Urinary bladder (tissue), 4 donors: ENCODE results near the gene CPT1C. TPM values are rescaled to one million over a fixed set of nuclear protein-coding genes. Genes with fewer than 3 reads are reported as not detected.

ENCODE experiments used
- DNase-seq: peaks from one replicate; pipeline ENCODE4 v3.0.0-alpha.2; 2015; ENCODE audit errors: extremely low spot score
- H3K27ac ChIP-seq: one replicate; pipeline ENCODE4 v1.5.1; 2013; ENCODE audit warnings: low read depth, mild to moderate bottlenecking, moderate library complexity
- H3K36me3 ChIP-seq: one replicate; pipeline ENCODE4 v1.6.1; 2013; ENCODE audit warnings: mild to moderate bottlenecking, moderate library complexity; ENCODE audit not compliant: insufficient read depth
- H3K4me1 ChIP-seq: one replicate; pipeline ENCODE4 v1.6.1; 2013; ENCODE audit warnings: mild to moderate bottlenecking, moderate library complexity; ENCODE audit not compliant: insufficient read depth
- H3K4me3 ChIP-seq: one replicate; pipeline ENCODE4 v1.5.1; 2013; ENCODE audit warnings: low read depth, low read length
- WGBS: extraction: QIAGEN DNeasy Blood & Tissue Kit; methylation state at CpG from one replicate; pipeline ENCODE4 v1.1.7; 2013; 5-methylcytosine and 5-hydroxymethylcytosine counted together
- polyA plus RNA-seq: library from polyadenylated mRNA; stranded (reverse); fragments of 200-250 nt; gene quantifications from one replicate; pipeline ENCODE4 v1.2.3, GENCODE V29; 2013
- total RNA-seq: library from RNA; depleted of rRNA; stranded (reverse); fragments of >200 nt; gene quantifications from one replicate; pipeline ENCODE4 v1.2.3, GENCODE V29; 2014
- donor health status: healthy with polysubstance abuse.
- donor health status: healthy.

The CPT1C gene
- total RNA-seq (11.8 TPM), polyA plus RNA-seq (7.3 TPM)

GRCh38 chr19:49690656-49691242, at the start of gene CPT1C:
Gene CPT1C, plus strand, starts transcription at chr19:49691116. Its CDS starts 1,137 bp downstream, at chr19:49692253.
- peak; percentile 73 for DNase-seq
- H3K27ac ChIP-seq: peak within 1 kb of the TSS; percentile 26
- no peaks in the 10 kb centered on the region for H3K4me1 ChIP-seq
- whole genome bisulfite sequencing: 1% methylated on average over 38 of the region's 38 CpGs
- peak within 1 kb of the TSS; percentile 30 for H3K4me3 ChIP-seq
- H3K36me3 ChIP-seq: no peaks in the 10 kb centered on the region

DNA sequence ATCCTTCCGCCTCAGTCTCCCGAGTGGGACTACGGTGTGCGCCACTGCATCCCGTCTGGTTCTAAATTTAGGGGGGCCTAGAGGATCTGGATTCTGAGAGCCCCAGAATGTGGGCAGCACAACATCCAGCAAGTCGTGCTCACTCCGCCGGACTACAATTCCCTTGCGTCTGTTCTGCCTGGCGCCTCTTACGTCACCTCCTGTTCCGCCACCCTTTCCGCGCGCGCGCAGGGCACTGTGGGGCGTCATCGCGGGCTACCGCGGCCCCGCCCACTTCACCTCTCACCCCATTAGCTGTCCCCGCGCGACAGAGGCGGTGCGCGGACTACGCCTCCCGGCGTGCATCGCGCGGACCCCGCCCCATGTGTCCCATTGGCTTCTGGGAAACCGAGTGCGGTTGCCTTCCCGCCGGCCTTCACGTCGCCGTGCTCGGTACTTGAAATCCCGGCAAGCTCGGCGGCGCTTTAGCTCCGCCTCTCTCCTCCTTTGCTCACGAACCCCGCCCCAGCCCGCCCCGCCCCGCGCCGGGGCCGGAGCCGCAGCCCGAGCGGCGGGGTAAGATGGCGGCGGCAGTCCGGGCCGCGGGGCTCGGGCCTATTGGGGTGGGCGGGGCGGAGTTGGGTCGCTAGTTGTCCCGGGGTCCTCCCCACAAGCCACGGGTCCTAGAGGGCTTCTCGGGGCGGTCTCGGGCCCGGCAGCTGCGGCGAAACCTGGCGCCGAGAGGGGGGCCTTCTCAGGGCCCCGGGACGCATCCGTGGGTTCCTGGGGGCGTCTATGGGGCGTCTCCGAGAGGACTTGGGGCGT, 49.0 kb upstream of the CPT1C start, which contains the start of gene SCAF1:
SCAF1 (plus strand) TSS at position 522 of the 804 bp plus-strand sequence. CDS start 2,818 bp downstream, outside the sequence.
- Histone ChIP-seq H3K36me3 (no peaks in the 10 kb centered on the region), H3K4me1 (no peaks in the 10 kb centered on the region), H3K27ac (peak within 1 kb of the TSS; percentile 100), H3K4me3 (peak within 1 kb of the TSS; percentile 74)
- peak; percentile 95 for DNase-seq
- under 1% methylated on average over 87 of the region's 87 CpGs for WGBS

GRCh38 chr19:49642492-49643035, 48.4 kb upstream of the CPT1C start:
- Histone ChIP-seq H3K36me3 (no peaks in the 10 kb centered on the region), H3K4me3 (peak overlapping the region; percentile 74), H3K27ac (peak overlapping the region; percentile 90), H3K4me1 (no peaks in the 10 kb centered on the region)
- WGBS: 8% methylated on average over 5 of the region's 5 CpGs
- DNase-seq: no peak

GRCh38 chr19:49643466-49643865, 47.5 kb upstream of the CPT1C start:
- H3K36me3 ChIP-seq: no peaks in the 10 kb centered on the region
- H3K4me1 ChIP-seq: no peaks in the 10 kb centered on the region
- WGBS: 69% methylated on average over 2 of the region's 2 CpGs
- no peak for DNase-seq
- H3K27ac ChIP-seq: no peak overlapping the region
- no peak overlapping the region for H3K4me3 ChIP-seq

DNA sequence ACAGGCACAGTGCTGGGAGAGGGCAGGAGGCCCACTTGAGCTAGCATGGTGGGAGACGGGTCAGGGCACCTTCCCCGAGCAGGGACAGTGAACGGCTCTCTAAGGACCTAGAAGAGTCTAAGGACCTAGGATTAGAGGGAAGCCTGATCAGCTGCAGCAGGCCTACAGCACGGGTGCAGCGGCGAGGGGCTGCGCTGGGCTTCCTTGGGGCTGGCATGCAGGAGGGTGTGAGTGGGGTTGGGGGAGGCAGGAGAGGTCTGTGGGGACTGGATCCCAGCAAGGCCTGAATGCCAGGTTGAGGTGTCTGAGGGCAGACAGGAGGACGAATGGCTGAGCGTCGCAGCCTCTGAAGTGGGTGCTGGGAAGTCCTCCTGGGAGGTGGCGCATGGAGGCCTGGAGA, 45.3 kb upstream of the CPT1C start:
- DNase-seq: no peak
- H3K4me1 ChIP-seq: no peaks in the 10 kb centered on the region
- no peak overlapping the region for H3K4me3 ChIP-seq
- H3K36me3 ChIP-seq: no peaks in the 10 kb centered on the region
- no peak overlapping the region for H3K27ac ChIP-seq
- WGBS: 91% methylated on average over 11 of the region's 11 CpGs

- Histone ChIP-seq H3K27ac (no peak overlapping the region), H3K4me3 (no peak overlapping the region), H3K4me1 (no peaks in the 10 kb centered on the region), H3K36me3 (no peaks in the 10 kb centered on the region)
- no peak for DNase-seq
- WGBS: 91% methylated on average over 13 of the region's 13 CpGs
Observed at GRCh38 chr19:49645995-49646394, 44.9 kb upstream of the CPT1C start.

DNA sequence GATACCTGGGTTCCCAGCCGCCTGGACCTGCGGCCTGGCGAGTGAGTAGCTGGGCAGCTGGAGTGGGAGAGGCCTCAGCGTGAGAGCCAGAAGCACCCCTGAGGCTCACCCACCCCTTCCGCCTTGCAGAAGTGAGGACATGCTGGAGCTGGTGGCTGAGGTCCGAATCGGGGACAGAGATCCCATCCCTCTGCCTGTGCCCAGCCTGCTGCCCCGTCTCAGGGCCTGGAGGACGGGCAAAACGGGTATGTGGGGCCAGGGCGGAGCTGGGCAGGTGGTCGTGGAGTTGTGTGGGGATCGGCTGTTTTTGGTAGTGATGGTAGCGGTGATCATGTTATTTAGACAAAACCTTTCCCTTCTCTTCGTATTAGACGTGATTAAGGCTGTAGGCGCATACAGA, 44.3 kb upstream of the CPT1C start:
- peaks cover 4% of the 10 kb centered on the region for H3K36me3 ChIP-seq
- no peak for DNase-seq

DNA sequence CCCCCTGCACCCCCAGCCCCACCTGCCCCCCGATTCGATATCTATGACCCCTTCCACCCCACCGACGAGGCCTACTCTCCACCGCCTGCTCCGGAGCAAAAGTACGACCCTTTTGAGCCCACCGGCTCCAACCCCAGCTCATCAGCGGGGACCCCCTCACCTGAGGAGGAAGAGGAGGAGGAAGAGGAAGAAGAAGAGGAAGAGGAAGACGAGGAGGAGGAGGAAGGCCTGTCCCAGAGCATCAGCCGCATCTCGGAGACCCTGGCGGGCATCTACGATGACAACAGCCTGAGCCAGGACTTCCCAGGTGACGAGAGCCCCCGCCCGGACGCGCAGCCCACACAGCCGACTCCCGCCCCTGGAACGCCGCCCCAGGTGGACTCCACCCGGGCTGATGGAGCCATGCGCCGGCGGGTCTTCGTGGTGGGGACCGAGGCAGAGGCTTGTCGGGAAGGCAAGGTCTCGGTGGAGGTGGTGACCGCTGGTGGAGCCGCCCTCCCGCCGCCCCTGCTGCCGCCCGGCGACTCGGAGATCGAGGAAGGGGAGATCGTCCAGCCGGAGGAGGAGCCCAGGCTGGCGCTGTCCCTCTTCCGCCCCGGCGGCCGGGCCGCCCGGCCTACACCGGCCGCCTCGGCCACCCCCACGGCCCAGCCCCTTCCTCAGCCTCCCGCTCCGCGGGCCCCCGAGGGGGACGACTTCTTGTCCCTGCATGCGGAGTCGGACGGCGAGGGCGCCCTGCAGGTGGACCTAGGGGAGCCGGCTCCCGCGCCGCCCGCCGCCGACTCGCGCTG, 39.7 kb upstream of the CPT1C start:
- Histone ChIP-seq H3K27ac (no peak overlapping the region), H3K4me1 (no peaks in the 10 kb centered on the region), H3K36me3 (peaks cover 8% of the 10 kb centered on the region), H3K4me3 (no peak overlapping the region)
- WGBS: 96% methylated on average over 72 of the region's 72 CpGs
- no peak for DNase-seq

More for the DNA sequence above, 44.3 kb upstream of the CPT1C start:
- WGBS: 91% methylated on average over 17 of the region's 17 CpGs
- no peak overlapping the region for H3K27ac ChIP-seq
- no peaks in the 10 kb centered on the region for H3K4me1 ChIP-seq
- no peak overlapping the region for H3K4me3 ChIP-seq

- Histone ChIP-seq H3K27ac (no peak overlapping the region), H3K36me3 (peaks cover 8% of the 10 kb centered on the region), H3K4me1 (no peaks in the 10 kb centered on the region), H3K4me3 (no peak overlapping the region)
- no peak for DNase-seq
- 97% methylated on average over 110 of the region's 110 CpGs for WGBS
Observed at GRCh38 chr19:49651820-49652550, 38.9 kb upstream of the CPT1C start.

DNA sequence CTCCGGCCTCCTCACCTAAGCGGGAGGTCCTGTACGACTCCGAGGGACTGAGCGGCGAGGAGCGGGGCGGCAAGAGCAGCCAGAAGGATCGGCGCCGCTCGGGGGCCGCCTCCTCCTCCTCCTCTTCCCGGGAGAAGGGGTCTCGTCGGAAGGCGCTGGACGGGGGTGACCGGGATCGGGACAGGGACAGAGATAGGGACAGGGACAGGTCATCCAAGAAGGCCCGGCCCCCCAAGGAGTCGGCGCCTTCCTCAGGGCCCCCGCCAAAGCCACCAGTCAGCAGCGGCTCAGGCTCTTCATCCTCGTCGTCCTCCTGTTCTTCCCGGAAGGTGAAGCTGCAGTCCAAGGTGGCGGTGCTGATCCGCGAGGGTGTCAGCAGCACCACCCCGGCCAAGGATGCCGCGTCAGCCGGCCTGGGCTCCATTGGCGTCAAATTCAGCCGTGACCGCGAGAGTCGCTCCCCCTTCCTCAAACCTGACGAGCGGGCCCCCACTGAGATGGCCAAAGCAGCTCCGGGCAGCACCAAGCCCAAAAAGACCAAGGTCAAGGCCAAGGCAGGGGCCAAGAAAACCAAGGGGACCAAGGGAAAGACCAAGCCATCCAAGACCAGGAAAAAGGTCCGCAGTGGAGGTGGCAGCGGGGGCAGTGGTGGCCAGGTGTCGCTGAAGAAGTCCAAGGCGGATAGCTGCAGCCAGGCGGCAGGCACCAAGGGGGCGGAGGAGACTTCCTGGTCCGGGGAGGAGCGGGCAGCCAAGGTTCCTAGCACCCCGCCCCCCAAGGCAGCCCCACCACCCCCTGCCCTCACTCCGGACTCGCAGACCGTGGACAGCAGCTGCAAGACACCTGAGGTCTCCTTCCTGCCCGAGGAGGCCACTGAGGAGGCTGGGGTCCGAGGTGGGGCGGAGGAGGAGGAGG, 38.1 kb upstream of the CPT1C start:
- Histone ChIP-seq H3K4me1 (no peaks in the 10 kb centered on the region), H3K27ac (no peak overlapping the region), H3K4me3 (no peak overlapping the region), H3K36me3 (peaks cover 8% of the 10 kb centered on the region)
- WGBS: 93% methylated on average over 58 of the region's 58 CpGs
- DNase-seq: no peak

DNA sequence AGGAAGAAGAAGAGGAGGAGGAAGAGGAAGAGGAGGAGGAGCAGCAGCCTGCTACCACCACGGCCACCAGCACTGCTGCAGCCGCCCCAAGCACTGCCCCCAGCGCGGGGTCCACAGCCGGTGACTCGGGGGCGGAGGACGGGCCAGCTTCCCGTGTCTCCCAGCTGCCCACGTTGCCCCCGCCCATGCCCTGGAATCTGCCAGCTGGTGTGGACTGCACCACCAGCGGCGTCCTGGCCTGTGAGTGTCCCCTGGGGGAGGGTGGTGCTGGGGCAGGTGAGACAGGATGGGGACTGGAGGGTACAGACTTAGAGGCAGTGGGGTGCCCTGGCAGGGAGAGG, 37.5 kb upstream of the CPT1C start:
- DNase-seq: no peak
- no peak overlapping the region for H3K27ac ChIP-seq
- peaks cover 8% of the 10 kb centered on the region for H3K36me3 ChIP-seq
- WGBS: 92% methylated on average over 13 of the region's 13 CpGs
- H3K4me1 ChIP-seq: no peaks in the 10 kb centered on the region
- no peak overlapping the region for H3K4me3 ChIP-seq

DNA sequence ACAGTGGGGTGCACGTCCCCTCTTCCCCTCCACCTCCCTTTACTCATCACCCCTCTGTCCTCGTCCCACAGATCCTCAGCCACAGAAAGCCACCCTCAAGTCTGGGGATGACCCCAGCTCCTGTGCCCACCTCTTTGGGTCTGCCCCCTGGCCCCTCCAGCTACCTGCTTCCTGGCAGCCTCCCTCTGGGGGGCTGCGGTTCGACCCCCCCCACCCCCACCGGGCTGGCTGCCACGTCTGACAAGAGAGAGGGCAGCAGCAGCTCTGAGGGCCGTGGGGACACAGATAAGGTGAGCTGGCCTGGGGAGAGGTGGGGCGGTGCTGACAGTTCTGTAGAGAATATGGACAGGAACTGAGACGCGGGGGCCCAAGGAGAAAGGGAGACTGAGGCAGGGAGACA, 36.3 kb upstream of the CPT1C start:
- no peak overlapping the region for H3K4me3 ChIP-seq
- no peak for DNase-seq
- no peaks in the 10 kb centered on the region for H3K4me1 ChIP-seq
- H3K27ac ChIP-seq: no peak overlapping the region
- H3K36me3 ChIP-seq: peaks cover 8% of the 10 kb centered on the region
- 83% methylated on average over 10 of the region's 10 CpGs for WGBS
